Thoracic aorta (tissue), 2 donors: ENCODE measurements around the gene SPTA1. TPM values are rescaled to one million over a fixed set of nuclear protein-coding genes. Genes with fewer than 3 reads are reported as not detected.

ENCODE experiments used
- ATAC-seq: fragments of 150-250 bp; one replicate; pipeline ENCODE4 v1.8.0; 2017; ENCODE audit warnings: low read depth; ENCODE audit not compliant: insufficient number of reproducible peaks, low FRiP score
- DNase-seq: peaks from one replicate; pipeline ENCODE4 v3.0.0-alpha.2; 2020; ENCODE audit warnings: low spot score
- H3K27ac ChIP-seq, 2 donors: fragments of 200-600 bp; sonication (generic); 1 replicate in 1 of 2; 2 replicates in 1 of 2; pipeline ENCODE4 v1.5.1; 2016; ENCODE audit warnings: mild to moderate bottlenecking in 2 of 2, moderate library complexity in 2 of 2
- H3K27me3 ChIP-seq: fragments of 200-600 bp; sonication (generic); replicated peaks from 2 replicates; pipeline ENCODE4 v1.6.0; 2016; ENCODE audit warnings: mild to moderate bottlenecking; ENCODE audit not compliant: insufficient read depth
- H3K36me3 ChIP-seq: fragments of 200-600 bp; sonication (generic); one replicate; pipeline ENCODE4 v1.5.1; 2016
- H3K4me1 ChIP-seq, 2 donors: fragments of 200-600 bp; sonication (generic); 1 replicate in 1 of 2; 2 replicates in 1 of 2; pipeline versions ENCODE4 v1.5.1 to v1.6.0; 2016; ENCODE audit warnings: low read depth in 2 of 2, mild to moderate bottlenecking in 1 of 2; ENCODE audit not compliant: control insufficient read depth in 1 of 2
- H3K4me3 ChIP-seq: fragments of 200-600 bp; sonication (generic); 2 replicates; pipeline ENCODE4 v1.5.1; 2016; ENCODE audit warnings: mild to moderate bottlenecking
- H3K9me3 ChIP-seq: fragments of 200-600 bp; sonication (generic); 2 replicates; pipeline ENCODE4 v1.5.1; 2016
- CTCF ChIP-seq: fragments of 200-600 bp; sonication (generic); IDR thresholded peaks from one replicate; pipeline ENCODE4 v1.5.1; 2019; ENCODE audit warnings: antibody characterized with exemption
- total RNA-seq, 2 donors: library from RNA; depleted of rRNA; stranded (reverse); fragments of >200 nt; gene quantifications; one replicate each; pipeline versions ENCODE4 v1.1.0 to v1.2.3, GENCODE V29; 2016

The SPTA1 gene
- total RNA-seq, 2 donors from 2014 or later = not detected

- TF ChIP-seq CTCF = no peak
- H3K36me3 ChIP-seq = no peaks in the 10 kb centered on the region
- no peaks in the 10 kb centered on the region for H3K27me3 ChIP-seq
- H3K4me1 ChIP-seq = no peaks in the 10 kb centered on the region
- H3K4me3 ChIP-seq = no peak overlapping the region
- ATAC-seq (no peak), DNase-seq (no peak)
- no peak overlapping the region for H3K27ac ChIP-seq
- H3K9me3 ChIP-seq = no peaks in the 10 kb centered on the region
These were observed 12.2 kb downstream of the SPTA1 start for GRCh38 chr1:158674302-158674701.

- Histone ChIP-seq H3K27me3 (no peaks in the 10 kb centered on the region), H3K9me3 (no peaks in the 10 kb centered on the region), H3K27ac (no peak overlapping the region), H3K36me3 (no peaks in the 10 kb centered on the region), H3K4me1 (no peaks in the 10 kb centered on the region), H3K4me3 (no peak overlapping the region)
- no peak for DNase-seq
- TF ChIP-seq CTCF = no peak
- no peak for ATAC-seq
These were observed 20.5 kb downstream of the SPTA1 start for GRCh38 chr1:158666037-158666436.

- no peak for TF ChIP-seq CTCF
- DNase-seq (no peak), ATAC-seq (no peak)
- H3K4me1 ChIP-seq = no peaks in the 10 kb centered on the region
- H3K4me3 ChIP-seq = no peak overlapping the region
- no peaks in the 10 kb centered on the region for H3K27me3 ChIP-seq
- H3K36me3 ChIP-seq = no peaks in the 10 kb centered on the region
- no peaks in the 10 kb centered on the region for H3K9me3 ChIP-seq
- H3K27ac ChIP-seq = no peak overlapping the region
These were observed 31.9 kb downstream of the SPTA1 start for GRCh38 chr1:158654571-158654970.

DNA sequence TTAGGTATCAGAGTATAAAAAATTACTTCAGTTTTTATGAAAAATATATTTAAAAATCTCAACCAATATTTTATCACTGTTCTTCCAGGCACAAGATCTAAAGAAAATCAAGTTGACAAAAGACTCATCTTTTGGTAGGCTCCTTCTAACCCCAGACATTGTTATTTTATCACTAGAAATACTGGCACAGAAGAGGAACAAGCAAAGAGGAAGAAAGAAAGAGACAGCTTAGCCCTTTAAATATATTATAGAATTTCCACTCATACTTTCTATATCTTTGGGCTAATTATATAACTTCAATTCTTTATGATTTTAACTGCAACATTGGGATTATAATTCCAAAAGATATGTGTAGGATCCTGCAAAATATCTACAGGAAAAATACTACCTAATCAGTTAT is 32.4 kb downstream of the SPTA1 start:
- H3K9me3 ChIP-seq = no peaks in the 10 kb centered on the region
- TF ChIP-seq CTCF = no peak
- no peaks in the 10 kb centered on the region for H3K27me3 ChIP-seq
- H3K4me1 ChIP-seq = no peaks in the 10 kb centered on the region
- H3K27ac ChIP-seq = no peak overlapping the region
- H3K36me3 ChIP-seq = no peaks in the 10 kb centered on the region
- DNase-seq = no peak
- H3K4me3 ChIP-seq = no peak overlapping the region
- ATAC-seq = no peak

- Histone ChIP-seq H3K9me3 (no peaks in the 10 kb centered on the region), H3K36me3 (no peaks in the 10 kb centered on the region), H3K4me1 (no peaks in the 10 kb centered on the region), H3K27me3 (no peaks in the 10 kb centered on the region), H3K4me3 (no peak overlapping the region), H3K27ac (no peak overlapping the region)
- DNase-seq (no peak), ATAC-seq (no peak)
- TF ChIP-seq CTCF = no peak
These were observed 33.7 kb downstream of the SPTA1 start for GRCh38 chr1:158652721-158653334.
